Osteoblast (primary cell): ENCODE data around the gene MIA. TPM values are rescaled to one million over a fixed set of nuclear protein-coding genes. Genes with fewer than 3 reads are reported as not detected.

Experiments
- DNase-seq: peaks from one replicate; pipeline ENCODE4 v3.0.0; 2011; ENCODE audit warnings: low spot score, mixed read lengths; ENCODE audit not compliant: insufficient read length; ENCODE audit errors: missing footprints
- H2AFZ ChIP-seq: 2 replicates; pipeline ENCODE4 v1.6.0; 2011; ENCODE audit warnings: mild to moderate bottlenecking, low read length
- H3K27ac ChIP-seq: 2 replicates; pipeline ENCODE4 v1.5.1; 2011; ENCODE audit warnings: mild to moderate bottlenecking, low read depth, low read length, moderate library complexity
- H3K27me3 ChIP-seq: 2 replicates; pipeline ENCODE4 v1.6.0; 2012; ENCODE audit warnings: mild to moderate bottlenecking, control low read depth, inconsistent platforms, low read length, moderate library complexity; ENCODE audit not compliant: insufficient read depth
- H3K36me3 ChIP-seq: 2 replicates; pipeline ENCODE4 v1.5.1; 2011; ENCODE audit warnings: mild to moderate bottlenecking, low read length, control low read depth, moderate library complexity; ENCODE audit not compliant: insufficient read depth
- H3K4me1 ChIP-seq: 2 replicates; pipeline ENCODE4 v1.5.1; 2011; ENCODE audit warnings: mild to moderate bottlenecking, low read length, control low read depth, moderate library complexity; ENCODE audit not compliant: insufficient read depth
- H3K4me2 ChIP-seq: 2 replicates; pipeline ENCODE4 v1.6.0; 2011; ENCODE audit warnings: mild to moderate bottlenecking, low read length; ENCODE audit not compliant: insufficient read depth
- H3K4me3 ChIP-seq: fragments of 200-600 bp; sonication (generic); 3 replicates; pipeline ENCODE4 v1.5.1; 2012; ENCODE audit warnings: mild to moderate bottlenecking, low read length, inconsistent platforms; ENCODE audit not compliant: insufficient read depth
- H3K79me2 ChIP-seq: 2 replicates; pipeline ENCODE4 v1.6.0; 2012; ENCODE audit warnings: mild to moderate bottlenecking, low read length, control low read depth, inconsistent platforms; ENCODE audit not compliant: insufficient read depth
- H3K9me3 ChIP-seq: 2 replicates; pipeline ENCODE4 v1.5.1; 2011; ENCODE audit warnings: low read depth, low read length, control low read depth
- H4K20me1 ChIP-seq: 2 replicates; pipeline ENCODE4 v1.6.0; 2012; ENCODE audit warnings: mild to moderate bottlenecking, low read length, control low read depth; ENCODE audit not compliant: insufficient read depth
- CTCF ChIP-seq: IDR thresholded peaks from 2 replicates; pipeline ENCODE4 v1.5.1; 2011; ENCODE audit warnings: mild to moderate bottlenecking, low read depth, low read length, moderate library complexity; ENCODE audit errors: extremely low read depth
- total RNA-seq: library from RNA; depleted of rRNA; stranded (reverse); fragments of >200 nt; gene quantifications from 2 replicates; pipeline ENCODE4 v1.2.3, GENCODE V29; 2012

MIA gene
- total RNA-seq, 1 donor = 0.72 TPM

- Histone ChIP-seq H3K27me3 (no peaks in the 10 kb centered on the region), H4K20me1 (no peaks in the 10 kb centered on the region), H2AFZ (no peak overlapping the region), H3K9me3 (no peaks in the 10 kb centered on the region), H3K79me2 (no peaks in the 10 kb centered on the region), H3K27ac (no peak overlapping the region), H3K4me1 (no peaks in the 10 kb centered on the region), H3K4me2 (no peak overlapping the region), H3K36me3 (peaks cover 63% of the 10 kb centered on the region), H3K4me3 (no peak overlapping the region)
- DNase-seq = no peak
- TF ChIP-seq CTCF = no peak
Measured at GRCh38 chr19:40735013-40735771, 40.1 kb upstream of the MIA start.

GRCh38 chr19:40736661-40737060, 38.7 kb upstream of the MIA start:
- H3K79me2 ChIP-seq = no peaks in the 10 kb centered on the region
- H3K4me1 ChIP-seq = no peaks in the 10 kb centered on the region

GRCh38 chr19:40737102-40737644, 38.1 kb upstream of the MIA start:
- Histone ChIP-seq H3K4me1 (no peaks in the 10 kb centered on the region), H3K36me3 (peaks cover 52% of the 10 kb centered on the region), H3K27ac (no peak overlapping the region), H3K4me2 (no peak overlapping the region), H3K9me3 (no peaks in the 10 kb centered on the region), H3K79me2 (no peaks in the 10 kb centered on the region), H3K27me3 (no peaks in the 10 kb centered on the region), H4K20me1 (no peaks in the 10 kb centered on the region), H2AFZ (no peak overlapping the region), H3K4me3 (no peak overlapping the region)
- DNase-seq = no peak
- TF ChIP-seq CTCF = no peak

More at GRCh38 chr19:40736661-40737060, 38.7 kb upstream of the MIA start:
- no peak for DNase-seq
- H2AFZ ChIP-seq = no peak overlapping the region
- H3K9me3 ChIP-seq = no peaks in the 10 kb centered on the region
- H3K36me3 ChIP-seq = peaks cover 52% of the 10 kb centered on the region
- H4K20me1 ChIP-seq = no peaks in the 10 kb centered on the region
- no peak overlapping the region for H3K4me2 ChIP-seq
- H3K27ac ChIP-seq = no peak overlapping the region
- no peak for TF ChIP-seq CTCF
- H3K27me3 ChIP-seq = no peaks in the 10 kb centered on the region
- no peak overlapping the region for H3K4me3 ChIP-seq

- Histone ChIP-seq H3K79me2 (no peaks in the 10 kb centered on the region), H3K4me3 (no peak overlapping the region), H3K4me2 (no peak overlapping the region), H3K36me3 (peaks cover 33% of the 10 kb centered on the region), H3K4me1 (no peaks in the 10 kb centered on the region), H4K20me1 (no peaks in the 10 kb centered on the region), H2AFZ (no peak overlapping the region), H3K27me3 (no peaks in the 10 kb centered on the region), H3K9me3 (no peaks in the 10 kb centered on the region), H3K27ac (no peak overlapping the region)
- DNase-seq = no peak
- no peak for TF ChIP-seq CTCF
Measured at GRCh38 chr19:40739030-40739839, 36.1 kb upstream of the MIA start.
